Tibial nerve (tissue), 3 donors: ENCODE measurements around the gene CCNG1.

Experiments
- POLR2A ChIP-seq, 2 donors: fragments of 450-650 bp; IDR thresholded peaks; one replicate each; pipeline ENCODE4 v1.6.1; 2017; ENCODE audit warnings: antibody characterized with exemption in 2 of 2, mild to moderate bottlenecking in 2 of 2, moderate library complexity in 2 of 2
- TF ChIP-seq, protein P1 (sequence below), 5 experiments: fragments of 200-600 bp in 3 of 5; fragments of 450-650 bp in 2 of 5; sonication (generic) in 3 of 5; IDR thresholded peaks; one replicate each; pipeline ENCODE4 v1.5.1; 2016 to 2019; ENCODE audit warnings: antibody characterized with exemption in 5 of 5, mild to moderate bottlenecking in 3 of 5, moderate library complexity in 2 of 5

- TF ChIP-seq, protein P1, sequence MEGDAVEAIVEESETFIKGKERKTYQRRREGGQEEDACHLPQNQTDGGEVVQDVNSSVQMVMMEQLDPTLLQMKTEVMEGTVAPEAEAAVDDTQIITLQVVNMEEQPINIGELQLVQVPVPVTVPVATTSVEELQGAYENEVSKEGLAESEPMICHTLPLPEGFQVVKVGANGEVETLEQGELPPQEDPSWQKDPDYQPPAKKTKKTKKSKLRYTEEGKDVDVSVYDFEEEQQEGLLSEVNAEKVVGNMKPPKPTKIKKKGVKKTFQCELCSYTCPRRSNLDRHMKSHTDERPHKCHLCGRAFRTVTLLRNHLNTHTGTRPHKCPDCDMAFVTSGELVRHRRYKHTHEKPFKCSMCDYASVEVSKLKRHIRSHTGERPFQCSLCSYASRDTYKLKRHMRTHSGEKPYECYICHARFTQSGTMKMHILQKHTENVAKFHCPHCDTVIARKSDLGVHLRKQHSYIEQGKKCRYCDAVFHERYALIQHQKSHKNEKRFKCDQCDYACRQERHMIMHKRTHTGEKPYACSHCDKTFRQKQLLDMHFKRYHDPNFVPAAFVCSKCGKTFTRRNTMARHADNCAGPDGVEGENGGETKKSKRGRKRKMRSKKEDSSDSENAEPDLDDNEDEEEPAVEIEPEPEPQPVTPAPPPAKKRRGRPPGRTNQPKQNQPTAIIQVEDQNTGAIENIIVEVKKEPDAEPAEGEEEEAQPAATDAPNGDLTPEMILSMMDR (IDR thresholded peaks at IDR 0.05): no peak
- no peak for TF ChIP-seq POLR2A (IDR thresholded peaks at IDR 0.05)
Observed at GRCh38 chr5:163445345-163445744, 8.0 kb downstream of the CCNG1 start.
